HEK293 (cell line): Measurements from ENCODE around the gene SEPTIN2.

Experiments
- GLIS1 ChIP-seq: fragments of 450-650 bp; formaldehyde crosslinking; IDR thresholded peaks from 2 replicates; pipeline ENCODE4 v1.5.1; 2016; ENCODE audit warnings: missing biosample characterization, missing genetic modification characterization
- GLIS2 ChIP-seq: fragments of 450-650 bp; formaldehyde crosslinking; IDR thresholded peaks from 2 replicates; pipeline ENCODE4 v1.5.1; 2016; ENCODE audit warnings: missing biosample characterization, missing genetic modification characterization
- SP2 ChIP-seq: fragments of 450-650 bp; formaldehyde crosslinking; IDR thresholded peaks from 2 replicates; pipeline ENCODE4 v1.5.1; 2016; ENCODE audit warnings: missing biosample characterization, missing genetic modification characterization
- SP3 ChIP-seq: fragments of 450-650 bp; formaldehyde crosslinking; IDR thresholded peaks from 2 replicates; pipeline ENCODE4 v1.5.1; 2016; ENCODE audit warnings: missing biosample characterization, missing genetic modification characterization
- TCF7L2 ChIP-seq: IDR thresholded peaks from 2 replicates; pipeline ENCODE4 v1.6.1; 2011; ENCODE audit warnings: low read depth, mild to moderate bottlenecking, inconsistent platforms, low read length, moderate library complexity, borderline replicate concordance
- ZBTB48 ChIP-seq: fragments of 450-650 bp; formaldehyde crosslinking; IDR thresholded peaks from 2 replicates; pipeline ENCODE4 v1.5.1; 2016; ENCODE audit warnings: missing biosample characterization, missing genetic modification characterization
- ZBTB7A ChIP-seq: fragments of 450-650 bp; formaldehyde crosslinking; IDR thresholded peaks from 2 replicates; pipeline ENCODE4 v1.5.1; 2016; ENCODE audit warnings: low read depth, missing biosample characterization, missing genetic modification characterization
- ZFHX2 ChIP-seq: fragments of 450-650 bp; formaldehyde crosslinking; conservative IDR thresholded peaks from 2 replicates; pipeline ENCODE4 v1.5.1; 2016; ENCODE audit warnings: missing biosample characterization, missing genetic modification characterization
- ZNF132 ChIP-seq: fragments of 450-650 bp; formaldehyde crosslinking; IDR thresholded peaks from 2 replicates; pipeline ENCODE4 v1.5.1; 2017; ENCODE audit warnings: missing biosample characterization, missing genetic modification characterization, borderline replicate concordance
- ZNF146 ChIP-seq: fragments of 450-650 bp; formaldehyde crosslinking; IDR thresholded peaks from 2 replicates; pipeline ENCODE4 v1.5.1; 2016; ENCODE audit warnings: missing biosample characterization, missing genetic modification characterization
- ZNF221 ChIP-seq: fragments of 450-650 bp; formaldehyde crosslinking; IDR thresholded peaks from 2 replicates; pipeline ENCODE4 v1.5.1; 2017; ENCODE audit warnings: missing biosample characterization, missing genetic modification characterization, borderline replicate concordance
- ZNF341 ChIP-seq: fragments of 450-650 bp; formaldehyde crosslinking; IDR thresholded peaks from 2 replicates; pipeline ENCODE4; 2016; ENCODE audit warnings: low read depth, missing biosample characterization, missing genetic modification characterization
- ZNF600 ChIP-seq: fragments of 450-650 bp; formaldehyde crosslinking; IDR thresholded peaks from 2 replicates; pipeline ENCODE4 v1.5.1; 2016; ENCODE audit warnings: missing biosample characterization, missing genetic modification characterization
- ZNF777 ChIP-seq: fragments of 450-650 bp; formaldehyde crosslinking; IDR thresholded peaks from 2 replicates; pipeline ENCODE4 v1.5.1; 2017; ENCODE audit warnings: missing biosample characterization, missing genetic modification characterization, borderline replicate concordance
- TF ChIP-seq, protein P1 (sequence below): fragments of 450-650 bp; formaldehyde crosslinking; conservative IDR thresholded peaks from 2 replicates; pipeline ENCODE4 v1.5.1; 2016; ENCODE audit warnings: low read depth, missing biosample characterization, missing genetic modification characterization
- TF ChIP-seq, protein P2 (sequence below): fragments of 450-650 bp; formaldehyde crosslinking; IDR thresholded peaks from 2 replicates; pipeline ENCODE4 v1.5.1; 2016; ENCODE audit warnings: missing biosample characterization, missing genetic modification characterization
- TF ChIP-seq, protein P3 (sequence below): fragments of 450-650 bp; formaldehyde crosslinking; conservative IDR thresholded peaks from 2 replicates; pipeline ENCODE4 v1.5.1; 2016; ENCODE audit warnings: low read depth, missing biosample characterization, missing genetic modification characterization
- TF ChIP-seq, protein P4 (sequence below): fragments of 450-650 bp; formaldehyde crosslinking; IDR thresholded peaks from 2 replicates; pipeline ENCODE4 v1.5.1; 2016; ENCODE audit warnings: missing biosample characterization, missing genetic modification characterization
- TF ChIP-seq, protein P5 (sequence below): fragments of 450-650 bp; formaldehyde crosslinking; optimal IDR thresholded peaks from 2 replicates; pipeline ENCODE3; 2016; ENCODE audit warnings: missing biosample characterization, mild to moderate bottlenecking, missing genetic modification characterization

The SEPTIN2 gene

DNA sequence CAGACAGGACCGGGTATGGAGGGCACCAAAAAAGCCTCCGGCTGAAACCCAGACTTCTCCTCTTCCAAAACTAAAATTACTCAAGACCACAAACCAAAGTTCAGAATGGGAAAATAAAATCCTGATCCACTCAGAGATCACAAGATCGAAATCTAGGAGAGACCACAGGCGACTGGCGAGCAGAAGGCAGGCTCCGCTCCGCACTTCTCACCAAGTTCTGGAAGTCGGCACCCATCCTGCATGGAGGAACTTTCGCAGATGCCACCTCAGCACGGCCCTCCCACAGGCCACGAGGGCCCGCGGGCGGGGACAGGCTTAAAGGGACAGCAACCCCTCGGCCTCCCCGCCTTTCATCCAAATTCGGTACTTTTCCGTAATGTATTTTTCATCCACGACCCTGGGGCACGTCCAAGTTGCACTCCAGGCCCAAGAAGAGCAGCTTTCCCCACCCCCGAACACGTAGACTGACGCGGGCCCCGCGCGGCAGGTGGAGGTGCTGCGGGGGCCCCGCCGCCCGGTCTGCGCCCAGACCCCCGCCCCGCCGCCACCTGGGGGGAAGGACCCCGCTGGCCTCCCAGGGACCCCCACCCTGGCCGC lies 43.9 kb upstream of the SEPTIN2 start (continued):
- TF ChIP-seq, protein P1, sequence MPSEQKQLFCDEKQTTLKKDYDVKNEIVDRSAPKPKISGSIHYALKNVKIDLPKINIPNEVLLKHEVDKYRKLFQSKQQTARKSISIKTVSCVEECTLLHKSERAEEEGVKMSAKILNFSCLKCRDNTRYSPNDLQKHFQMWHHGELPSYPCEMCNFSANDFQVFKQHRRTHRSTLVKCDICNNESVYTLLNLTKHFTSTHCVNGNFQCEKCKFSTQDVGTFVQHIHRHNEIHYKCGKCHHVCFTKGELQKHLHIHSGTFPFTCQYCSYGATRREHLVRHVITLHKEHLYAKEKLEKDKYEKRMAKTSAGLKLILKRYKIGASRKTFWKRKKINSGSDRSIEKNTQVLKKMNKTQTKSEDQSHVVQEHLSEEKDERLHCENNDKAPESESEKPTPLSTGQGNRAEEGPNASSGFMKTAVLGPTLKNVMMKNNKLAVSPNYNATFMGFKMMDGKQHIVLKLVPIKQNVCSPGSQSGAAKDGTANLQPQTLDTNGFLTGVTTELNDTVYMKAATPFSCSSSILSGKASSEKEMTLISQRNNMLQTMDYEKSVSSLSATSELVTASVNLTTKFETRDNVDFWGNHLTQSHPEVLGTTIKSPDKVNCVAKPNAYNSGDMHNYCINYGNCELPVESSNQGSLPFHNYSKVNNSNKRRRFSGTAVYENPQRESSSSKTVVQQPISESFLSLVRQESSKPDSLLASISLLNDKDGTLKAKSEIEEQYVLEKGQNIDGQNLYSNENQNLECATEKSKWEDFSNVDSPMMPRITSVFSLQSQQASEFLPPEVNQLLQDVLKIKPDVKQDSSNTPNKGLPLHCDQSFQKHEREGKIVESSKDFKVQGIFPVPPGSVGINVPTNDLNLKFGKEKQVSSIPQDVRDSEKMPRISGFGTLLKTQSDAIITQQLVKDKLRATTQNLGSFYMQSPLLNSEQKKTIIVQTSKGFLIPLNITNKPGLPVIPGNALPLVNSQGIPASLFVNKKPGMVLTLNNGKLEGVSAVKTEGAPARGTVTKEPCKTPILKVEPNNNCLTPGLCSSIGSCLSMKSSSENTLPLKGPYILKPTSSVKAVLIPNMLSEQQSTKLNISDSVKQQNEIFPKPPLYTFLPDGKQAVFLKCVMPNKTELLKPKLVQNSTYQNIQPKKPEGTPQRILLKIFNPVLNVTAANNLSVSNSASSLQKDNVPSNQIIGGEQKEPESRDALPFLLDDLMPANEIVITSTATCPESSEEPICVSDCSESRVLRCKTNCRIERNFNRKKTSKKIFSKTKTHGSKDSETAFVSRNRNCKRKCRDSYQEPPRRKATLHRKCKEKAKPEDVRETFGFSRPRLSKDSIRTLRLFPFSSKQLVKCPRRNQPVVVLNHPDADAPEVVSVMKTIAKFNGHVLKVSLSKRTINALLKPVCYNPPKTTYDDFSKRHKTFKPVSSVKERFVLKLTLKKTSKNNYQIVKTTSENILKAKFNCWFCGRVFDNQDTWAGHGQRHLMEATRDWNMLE (tag by site-specific recombination): no peak
- peak; percentile 24; the same call in 1 of the 2 replicates for TF ChIP-seq GLIS1 (tag by site-specific recombination)
- 0 out of 2 replicates have a peak, but pooled peaks have one; percentile 32 for TF ChIP-seq TCF7L2
- TF ChIP-seq SP3 (tag by site-specific recombination): peak; percentile 35; the same call in 1 of the 2 replicates
- TF ChIP-seq, protein P2, sequence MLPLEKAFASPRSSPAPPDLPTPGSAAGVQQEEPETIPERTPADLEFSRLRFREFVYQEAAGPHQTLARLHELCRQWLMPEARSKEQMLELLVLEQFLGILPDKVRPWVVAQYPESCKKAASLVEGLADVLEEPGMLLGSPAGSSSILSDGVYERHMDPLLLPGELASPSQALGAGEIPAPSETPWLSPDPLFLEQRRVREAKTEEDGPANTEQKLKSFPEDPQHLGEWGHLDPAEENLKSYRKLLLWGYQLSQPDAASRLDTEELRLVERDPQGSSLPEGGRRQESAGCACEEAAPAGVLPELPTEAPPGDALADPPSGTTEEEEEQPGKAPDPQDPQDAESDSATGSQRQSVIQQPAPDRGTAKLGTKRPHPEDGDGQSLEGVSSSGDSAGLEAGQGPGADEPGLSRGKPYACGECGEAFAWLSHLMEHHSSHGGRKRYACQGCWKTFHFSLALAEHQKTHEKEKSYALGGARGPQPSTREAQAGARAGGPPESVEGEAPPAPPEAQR (tag by site-specific recombination): no peak
- TF ChIP-seq, protein P3, sequence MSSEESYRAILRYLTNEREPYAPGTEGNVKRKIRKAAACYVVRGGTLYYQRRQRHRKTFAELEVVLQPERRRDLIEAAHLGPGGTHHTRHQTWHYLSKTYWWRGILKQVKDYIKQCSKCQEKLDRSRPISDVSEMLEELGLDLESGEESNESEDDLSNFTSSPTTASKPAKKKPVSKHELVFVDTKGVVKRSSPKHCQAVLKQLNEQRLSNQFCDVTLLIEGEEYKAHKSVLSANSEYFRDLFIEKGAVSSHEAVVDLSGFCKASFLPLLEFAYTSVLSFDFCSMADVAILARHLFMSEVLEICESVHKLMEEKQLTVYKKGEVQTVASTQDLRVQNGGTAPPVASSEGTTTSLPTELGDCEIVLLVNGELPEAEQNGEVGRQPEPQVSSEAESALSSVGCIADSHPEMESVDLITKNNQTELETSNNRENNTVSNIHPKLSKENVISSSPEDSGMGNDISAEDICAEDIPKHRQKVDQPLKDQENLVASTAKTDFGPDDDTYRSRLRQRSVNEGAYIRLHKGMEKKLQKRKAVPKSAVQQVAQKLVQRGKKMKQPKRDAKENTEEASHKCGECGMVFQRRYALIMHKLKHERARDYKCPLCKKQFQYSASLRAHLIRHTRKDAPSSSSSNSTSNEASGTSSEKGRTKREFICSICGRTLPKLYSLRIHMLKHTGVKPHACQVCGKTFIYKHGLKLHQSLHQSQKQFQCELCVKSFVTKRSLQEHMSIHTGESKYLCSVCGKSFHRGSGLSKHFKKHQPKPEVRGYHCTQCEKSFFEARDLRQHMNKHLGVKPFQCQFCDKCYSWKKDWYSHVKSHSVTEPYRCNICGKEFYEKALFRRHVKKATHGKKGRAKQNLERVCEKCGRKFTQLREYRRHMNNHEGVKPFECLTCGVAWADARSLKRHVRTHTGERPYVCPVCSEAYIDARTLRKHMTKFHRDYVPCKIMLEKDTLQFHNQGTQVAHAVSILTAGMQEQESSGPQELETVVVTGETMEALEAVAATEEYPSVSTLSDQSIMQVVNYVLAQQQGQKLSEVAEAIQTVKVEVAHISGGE (tag by site-specific recombination): peak; percentile 58; the same call in 1 of the 2 replicates
- no peak for TF ChIP-seq ZNF221 (tag by site-specific recombination)
- peak; percentile 4; the same call in 1 of the 2 replicates for TF ChIP-seq ZFHX2 (tag by site-specific recombination)
- TF ChIP-seq ZNF777 (tag by site-specific recombination): no peak
- TF ChIP-seq, protein P4, sequence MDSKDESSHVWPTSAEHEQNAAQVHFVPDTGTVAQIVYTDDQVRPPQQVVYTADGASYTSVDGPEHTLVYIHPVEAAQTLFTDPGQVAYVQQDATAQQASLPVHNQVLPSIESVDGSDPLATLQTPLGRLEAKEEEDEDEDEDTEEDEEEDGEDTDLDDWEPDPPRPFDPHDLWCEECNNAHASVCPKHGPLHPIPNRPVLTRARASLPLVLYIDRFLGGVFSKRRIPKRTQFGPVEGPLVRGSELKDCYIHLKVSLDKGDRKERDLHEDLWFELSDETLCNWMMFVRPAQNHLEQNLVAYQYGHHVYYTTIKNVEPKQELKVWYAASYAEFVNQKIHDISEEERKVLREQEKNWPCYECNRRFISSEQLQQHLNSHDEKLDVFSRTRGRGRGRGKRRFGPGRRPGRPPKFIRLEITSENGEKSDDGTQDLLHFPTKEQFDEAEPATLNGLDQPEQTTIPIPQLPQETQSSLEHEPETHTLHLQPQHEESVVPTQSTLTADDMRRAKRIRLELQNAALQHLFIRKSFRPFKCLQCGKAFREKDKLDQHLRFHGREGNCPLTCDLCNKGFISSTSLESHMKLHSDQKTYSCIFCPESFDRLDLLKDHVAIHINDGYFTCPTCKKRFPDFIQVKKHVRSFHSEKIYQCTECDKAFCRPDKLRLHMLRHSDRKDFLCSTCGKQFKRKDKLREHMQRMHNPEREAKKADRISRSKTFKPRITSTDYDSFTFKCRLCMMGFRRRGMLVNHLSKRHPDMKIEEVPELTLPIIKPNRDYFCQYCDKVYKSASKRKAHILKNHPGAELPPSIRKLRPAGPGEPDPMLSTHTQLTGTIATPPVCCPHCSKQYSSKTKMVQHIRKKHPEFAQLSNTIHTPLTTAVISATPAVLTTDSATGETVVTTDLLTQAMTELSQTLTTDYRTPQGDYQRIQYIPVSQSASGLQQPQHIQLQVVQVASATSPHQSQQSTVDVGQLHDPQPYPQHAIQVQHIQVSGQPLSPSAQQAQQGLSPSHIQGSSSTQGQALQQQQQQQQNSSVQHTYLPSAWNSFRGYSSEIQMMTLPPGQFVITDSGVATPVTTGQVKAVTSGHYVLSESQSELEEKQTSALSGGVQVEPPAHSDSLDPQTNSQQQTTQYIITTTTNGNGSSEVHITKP (tag by site-specific recombination): peak; percentile 42; the same call in 1 of the 2 replicates
- TF ChIP-seq ZNF146 (tag by site-specific recombination): no peak
- TF ChIP-seq ZBTB7A (tag by site-specific recombination): no peak
- peak; percentile 92 for TF ChIP-seq ZNF600
- peak; percentile 55 for TF ChIP-seq SP2 (tag by site-specific recombination)
- no peak for TF ChIP-seq ZNF132 (tag by site-specific recombination)
- TF ChIP-seq, protein P5, sequence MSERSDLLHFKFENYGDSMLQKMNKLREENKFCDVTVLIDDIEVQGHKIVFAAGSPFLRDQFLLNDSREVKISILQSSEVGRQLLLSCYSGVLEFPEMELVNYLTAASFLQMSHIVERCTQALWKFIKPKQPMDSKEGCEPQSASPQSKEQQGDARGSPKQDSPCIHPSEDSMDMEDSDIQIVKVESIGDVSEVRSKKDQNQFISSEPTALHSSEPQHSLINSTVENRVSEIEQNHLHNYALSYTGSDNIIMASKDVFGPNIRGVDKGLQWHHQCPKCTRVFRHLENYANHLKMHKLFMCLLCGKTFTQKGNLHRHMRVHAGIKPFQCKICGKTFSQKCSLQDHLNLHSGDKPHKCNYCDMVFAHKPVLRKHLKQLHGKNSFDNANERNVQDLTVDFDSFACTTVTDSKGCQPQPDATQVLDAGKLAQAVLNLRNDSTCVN (tag by site-specific recombination): peak; percentile 34
- TF ChIP-seq ZNF341 (tag by site-specific recombination): 0 out of 2 replicates have a peak, but pooled peaks have one; percentile 24
- peak; percentile 74 for TF ChIP-seq ZBTB48 (tag by site-specific recombination)
- 0 out of 2 replicates have a peak, but pooled peaks have one; percentile 21 for TF ChIP-seq GLIS2 (tag by site-specific recombination)
